Measurements from ENCODE around the gene HAO1. TPM values are rescaled to one million over a fixed set of nuclear protein-coding genes. Genes with fewer than 3 reads are reported as not detected.

The HAO1 gene
- total RNA-seq, 1 donor from 2014 or later: not detected

DNA sequence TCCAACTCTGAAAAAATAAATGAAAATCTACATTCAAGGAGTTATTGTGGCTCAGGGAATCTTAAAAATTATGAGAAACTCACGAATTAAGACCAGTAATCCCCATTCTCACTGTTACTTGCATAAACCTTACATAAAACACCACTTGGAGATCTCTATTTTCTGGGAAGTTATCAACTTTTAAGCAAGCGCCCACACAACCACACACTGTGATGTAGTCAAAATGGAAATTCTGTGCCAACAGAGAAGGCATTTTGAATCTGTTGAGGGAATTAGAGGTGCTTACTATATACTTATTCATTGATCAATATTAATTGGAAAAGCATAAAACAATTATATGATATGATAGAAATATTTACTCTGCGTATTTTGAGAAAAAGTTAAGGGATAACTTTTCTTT, 58.7 kb downstream of the HAO1 start:
- H3K27ac ChIP-seq: no peak overlapping the region
- Mint-ChIP-seq H3K9me3 (no peaks in the 10 kb centered on the region), H3K27me3 (ENCODE audit: insufficient read depth, low read depth) (no peaks in the 10 kb centered on the region), H3K36me3 (no peaks in the 10 kb centered on the region), H3K4me1 (no peaks in the 10 kb centered on the region), H3K4me3 (no peak overlapping the region), H3K27ac (no peak overlapping the region)
- H3K79me2 ChIP-seq (ENCODE audit: low read depth): no peaks in the 10 kb centered on the region
- TF ChIP-seq EZH2 (IDR thresholded peaks at IDR 0.05) (no peak), EZH2phosphoT487 (IDR thresholded peaks at IDR 0.05) (no peak)
- TF ChIP-seq, protein P1, sequence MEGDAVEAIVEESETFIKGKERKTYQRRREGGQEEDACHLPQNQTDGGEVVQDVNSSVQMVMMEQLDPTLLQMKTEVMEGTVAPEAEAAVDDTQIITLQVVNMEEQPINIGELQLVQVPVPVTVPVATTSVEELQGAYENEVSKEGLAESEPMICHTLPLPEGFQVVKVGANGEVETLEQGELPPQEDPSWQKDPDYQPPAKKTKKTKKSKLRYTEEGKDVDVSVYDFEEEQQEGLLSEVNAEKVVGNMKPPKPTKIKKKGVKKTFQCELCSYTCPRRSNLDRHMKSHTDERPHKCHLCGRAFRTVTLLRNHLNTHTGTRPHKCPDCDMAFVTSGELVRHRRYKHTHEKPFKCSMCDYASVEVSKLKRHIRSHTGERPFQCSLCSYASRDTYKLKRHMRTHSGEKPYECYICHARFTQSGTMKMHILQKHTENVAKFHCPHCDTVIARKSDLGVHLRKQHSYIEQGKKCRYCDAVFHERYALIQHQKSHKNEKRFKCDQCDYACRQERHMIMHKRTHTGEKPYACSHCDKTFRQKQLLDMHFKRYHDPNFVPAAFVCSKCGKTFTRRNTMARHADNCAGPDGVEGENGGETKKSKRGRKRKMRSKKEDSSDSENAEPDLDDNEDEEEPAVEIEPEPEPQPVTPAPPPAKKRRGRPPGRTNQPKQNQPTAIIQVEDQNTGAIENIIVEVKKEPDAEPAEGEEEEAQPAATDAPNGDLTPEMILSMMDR (IDR thresholded peaks at IDR 0.05): no peak
- no peaks in the 10 kb centered on the region for H3K9me3 ChIP-seq (ENCODE audit: low read depth)
- no peaks in the 10 kb centered on the region for H4K20me1 ChIP-seq (ENCODE audit: low read depth)
- H3F3A ChIP-seq (ENCODE audit: low read depth): no peaks in the 10 kb centered on the region
- no peak for DNase-seq (ENCODE audit: low spot score)
- H3K36me3 ChIP-seq: no peaks in the 10 kb centered on the region
- no peaks in the 10 kb centered on the region for H3K4me1 ChIP-seq
- H2AFZ ChIP-seq (replicated peaks): no peak overlapping the region
- H3K4me3 ChIP-seq: no peak overlapping the region
- no peaks in the 10 kb centered on the region for H3K27me3 ChIP-seq
- H3K4me2 ChIP-seq: no peak overlapping the region
- no peak overlapping the region for H3K9ac ChIP-seq

DNA sequence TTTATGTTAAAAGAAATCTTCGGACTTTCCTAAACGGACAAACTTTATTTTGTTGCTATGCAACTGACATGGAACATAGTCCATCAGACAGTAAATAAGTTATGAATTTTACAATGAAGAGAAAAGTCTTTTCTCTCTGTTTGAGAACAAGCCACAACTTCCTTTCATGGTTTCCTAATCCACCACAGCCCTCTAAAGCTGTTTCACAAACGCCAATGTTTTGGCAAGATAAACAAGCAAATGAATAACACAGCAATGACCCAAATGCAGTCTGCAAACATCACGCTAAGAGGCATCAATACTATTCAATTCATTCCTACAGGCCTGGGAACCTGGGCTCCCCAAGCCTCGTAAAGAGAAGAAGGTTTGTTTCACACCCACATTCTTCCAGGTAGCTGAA, 60.4 kb downstream of the HAO1 start:
- Histone ChIP-seq H3K4me1 (no peaks in the 10 kb centered on the region), H3K9ac (no peak overlapping the region), H3K4me3 (no peak overlapping the region), H3F3A (ENCODE audit: low read depth) (no peaks in the 10 kb centered on the region), H3K36me3 (no peaks in the 10 kb centered on the region), H3K4me2 (no peak overlapping the region), H2AFZ (replicated peaks) (peak overlapping the region; percentile 46), H3K27ac (no peak overlapping the region), H3K27me3 (no peaks in the 10 kb centered on the region), H3K79me2 (ENCODE audit: low read depth) (no peaks in the 10 kb centered on the region), H4K20me1 (ENCODE audit: low read depth) (no peaks in the 10 kb centered on the region), H3K9me3 (ENCODE audit: low read depth) (no peaks in the 10 kb centered on the region)
- TF ChIP-seq EZH2 (IDR thresholded peaks at IDR 0.05) (no peak), EZH2phosphoT487 (IDR thresholded peaks at IDR 0.05) (no peak)
- TF ChIP-seq, protein P1 (IDR thresholded peaks at IDR 0.05): no peak
- Mint-ChIP-seq H3K4me3 (no peak overlapping the region), H3K36me3 (no peaks in the 10 kb centered on the region), H3K4me1 (no peaks in the 10 kb centered on the region), H3K27me3 (ENCODE audit: insufficient read depth, low read depth) (no peaks in the 10 kb centered on the region), H3K27ac (no peak overlapping the region), H3K9me3 (no peaks in the 10 kb centered on the region)
- DNase-seq (ENCODE audit: low spot score): no peak

DNA sequence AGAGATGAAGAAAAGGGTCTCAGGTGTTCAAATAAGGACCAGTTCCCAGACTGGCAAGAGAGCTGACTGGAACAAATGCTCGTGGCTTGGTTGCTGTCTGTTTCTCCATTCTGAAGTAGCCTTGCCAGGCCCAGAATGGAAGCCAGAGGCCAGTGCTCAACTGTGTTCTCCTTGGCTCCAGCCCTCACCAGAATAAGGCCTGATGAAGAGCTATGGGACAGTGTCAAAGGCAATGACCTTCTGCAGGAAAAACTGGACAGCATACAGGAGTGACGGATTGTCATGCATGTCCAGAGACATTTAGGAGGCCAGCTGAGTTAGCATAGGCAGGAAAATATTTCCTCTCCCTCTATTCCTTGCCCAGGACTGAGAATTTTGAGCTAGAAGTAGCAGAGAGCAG, 72.2 kb downstream of the HAO1 start:
- Mint-ChIP-seq H3K4me3 (no peak overlapping the region), H3K27ac (no peak overlapping the region), H3K36me3 (no peaks in the 10 kb centered on the region), H3K9me3 (no peaks in the 10 kb centered on the region), H3K4me1 (peaks cover 4% of the 10 kb centered on the region), H3K27me3 (ENCODE audit: insufficient read depth, low read depth) (peaks cover 3% of the 10 kb centered on the region)
- DNase-seq (ENCODE audit: low spot score): no peak
- no peak overlapping the region for H3K4me2 ChIP-seq
- H4K20me1 ChIP-seq (ENCODE audit: low read depth): no peaks in the 10 kb centered on the region
- H3K27ac ChIP-seq: no peak overlapping the region
- H3K9ac ChIP-seq: no peak overlapping the region
- TF ChIP-seq EZH2phosphoT487 (IDR thresholded peaks at IDR 0.05) (no peak), EZH2 (IDR thresholded peaks at IDR 0.05) (no peak)
- TF ChIP-seq, protein P1 (IDR thresholded peaks at IDR 0.05): no peak
- no peaks in the 10 kb centered on the region for H3K4me1 ChIP-seq
- no peak overlapping the region for H2AFZ ChIP-seq (replicated peaks)
- H3K36me3 ChIP-seq: no peaks in the 10 kb centered on the region
- no peaks in the 10 kb centered on the region for H3K27me3 ChIP-seq
- H3K9me3 ChIP-seq (ENCODE audit: low read depth): no peaks in the 10 kb centered on the region
- H3K79me2 ChIP-seq (ENCODE audit: low read depth): no peaks in the 10 kb centered on the region
- no peaks in the 10 kb centered on the region for H3F3A ChIP-seq (ENCODE audit: low read depth)
- H3K4me3 ChIP-seq: no peak overlapping the region
